OCI-LY1 (cell line): Measurements from ENCODE around the gene GRM3.

Experiments
- CTCF ChIP-seq: fragments of 200-600 bp; sonication (generic), shearing (Covaris generic); IDR thresholded peaks from 2 replicates; pipeline ENCODE4 v1.5.1; 2017; ENCODE audit warnings: mild to moderate bottlenecking, antibody characterized with exemption, low read length, moderate library complexity, mixed read lengths
- EZH2 ChIP-seq: fragments of 200-600 bp; sonication (generic), shearing (Covaris generic); IDR thresholded peaks from 2 replicates; pipeline ENCODE4 v1.8.0; 2017; ENCODE audit warnings: borderline replicate concordance, mixed run types, mild to moderate bottlenecking, antibody characterized with exemption, low read length, moderate library complexity, mixed read lengths

- no peak for TF ChIP-seq EZH2
- no peak for TF ChIP-seq CTCF
These were observed 90.1 kb downstream of the GRM3 start for GRCh38 chr7:86733783-86734182.
